GM12878 (cell line): Measurements from ENCODE around the gene CYB5B. TPM values are rescaled to one million over a fixed set of nuclear protein-coding genes. Genes with fewer than 3 reads are reported as not detected.

Experiments
- ATAC-seq: fragments of 200-7000 bp; cut with Tn5 transposase; 3 replicates; pipeline ENCODE4 v1.9.1; 2020; ENCODE audit warnings: mild to moderate bottlenecking, moderate library complexity
- BruUV-seq: library from RNA; stranded (reverse); fragments of 400-500 nt; replicated peaks from 2 replicates; lab custom pipeline; 2021; lab: Mats Ljungman, UMichigan
- CTCF ChIA-PET: fragments of 300-600 bp; sonication (Branson Sonifier 250); formaldehyde crosslinking; extraction: SDS; loops from one replicate; lab custom pipeline; 2021; ENCODE audit warnings: inconsistent platforms; lab: Yijun Ruan, JAX
- POLR2A ChIA-PET: fragments of 350-600 bp; formaldehyde crosslinking; extraction: SDS; loops from one replicate; lab custom pipeline; 2021; ENCODE audit warnings: inconsistent platforms; lab: Charles Lee
- RAD21 ChIA-PET: fragments of 300-600 bp; sonication (Branson Sonifier 250); formaldehyde crosslinking; loops from one replicate; lab custom pipeline; 2023; ENCODE audit warnings: antibody characterized with exemption; ENCODE audit not compliant: unreplicated experiment; lab: Charles Lee
- SMC1A ChIA-PET: fragments of 300-600 bp; sonication (Branson Sonifier 250); formaldehyde crosslinking; loops from one replicate; lab custom pipeline; 2023; ENCODE audit not compliant: unreplicated experiment, uncharacterized antibody; lab: Charles Lee
- DNase-seq: peaks from one replicate; pipeline ENCODE4 v3.0.0-alpha.2; 2011; ENCODE audit warnings: low read depth, low spot score
- FAIRE-seq: peaks from 3 replicates; lab custom pipeline; 2011; peaks lifted over from hg19 to GRCh38; lab: Jason Lieb, UNC
- H2AFZ ChIP-seq: 2 replicates; pipeline ENCODE4 v1.6.0; 2011; ENCODE audit warnings: low read depth, low read length, control low read depth; ENCODE audit not compliant: control insufficient read depth
- H3K27ac ChIP-seq: 2 replicates; pipeline ENCODE4 v1.5.1; 2011; ENCODE audit warnings: control low read depth; ENCODE audit not compliant: control insufficient read depth, insufficient read depth
- H3K27me3 ChIP-seq, 2 experiments: replicated peaks in 1 of 2; 2 replicates each; pipeline versions ENCODE4 v1.6.0 to v1.6.1; 2011; ENCODE audit warnings: low read length in 1 of 2; ENCODE audit not compliant: control insufficient read depth in 2 of 2, insufficient read depth in 2 of 2
- H3K36me3 ChIP-seq, 2 experiments: 2 replicates each; pipeline ENCODE4 v1.5.1; 2011; ENCODE audit warnings: low read length in 1 of 2; ENCODE audit not compliant: control insufficient read depth in 2 of 2, insufficient read depth in 2 of 2
- H3K4me1 ChIP-seq: 2 replicates; pipeline ENCODE4 v1.6.1; 2011; ENCODE audit warnings: mild to moderate bottlenecking, low read length, moderate library complexity, mixed read lengths; ENCODE audit not compliant: control insufficient read depth, insufficient read depth
- H3K4me2 ChIP-seq: 2 replicates; pipeline ENCODE4 v1.6.0; 2011; ENCODE audit warnings: control low read depth; ENCODE audit not compliant: control insufficient read depth, insufficient read depth
- H3K4me3 ChIP-seq: fragments of 200-600 bp; sonication (generic); 2 replicates; pipeline ENCODE4 v1.5.1; 2016
- H3K79me2 ChIP-seq: 2 replicates; pipeline ENCODE4 v1.6.0; 2011; ENCODE audit warnings: low read length; ENCODE audit not compliant: control insufficient read depth, insufficient read depth
- H3K9ac ChIP-seq: 2 replicates; pipeline ENCODE4 v1.8.0; 2011; ENCODE audit warnings: low read length, control low read depth, mixed read lengths; ENCODE audit not compliant: control insufficient read depth, insufficient read depth
- H3K9me3 ChIP-seq: replicated peaks from 3 replicates; pipeline ENCODE4 v1.5.1; 2011; ENCODE audit warnings: mild to moderate bottlenecking, low read length; ENCODE audit not compliant: control insufficient read depth, insufficient read depth
- H4K20me1 ChIP-seq: 2 replicates; pipeline ENCODE4 v1.6.0; 2011; ENCODE audit not compliant: control insufficient read depth, insufficient read depth
- EED ChIP-seq: sonication (generic); IDR thresholded peaks from 2 replicates; pipeline ENCODE4 v1.6.1; 2016; ENCODE audit warnings: antibody characterized with exemption, low read depth
- JUND ChIP-seq: IDR thresholded peaks from 2 replicates; pipeline ENCODE4 v1.6.1; 2012; ENCODE audit warnings: low read depth, mild to moderate bottlenecking, low read length, improper control_type of control experiment, moderate library complexity
- NBN ChIP-seq: fragments of 450-650 bp; IDR thresholded peaks from 2 replicates; pipeline ENCODE4 v1.6.1; 2016
- RBBP5 ChIP-seq: fragments of 200-600 bp; sonication (generic); conservative IDR thresholded peaks from 2 replicates; pipeline ENCODE4 v1.6.1; 2016
- RELB ChIP-seq: fragments of 450-650 bp; IDR thresholded peaks from 2 replicates; pipeline ENCODE4 v1.6.1; 2017; ENCODE audit warnings: low read depth, mild to moderate bottlenecking, moderate library complexity
- SIN3A ChIP-seq: IDR thresholded peaks from 2 replicates; pipeline ENCODE4 v1.6.1; 2012; ENCODE audit warnings: low read depth, low read length, improper control_type of control experiment
- SRF ChIP-seq, 2 experiments: IDR thresholded peaks; 2 replicates each; pipeline ENCODE4 v1.6.1; 2011; ENCODE audit warnings: low read depth in 2 of 2, low read length in 2 of 2, mild to moderate bottlenecking in 1 of 2, moderate library complexity in 1 of 2
- TCF12 ChIP-seq: IDR thresholded peaks from 2 replicates; pipeline ENCODE4 v1.6.1; 2011; ENCODE audit warnings: low read depth, mild to moderate bottlenecking, low read length
- WGBS: methylation state at CpG from one replicate; pipeline ENCODE4 v1.1.6; 2016; ENCODE audit warnings: low lambda C conversion rate; ENCODE audit not compliant: insufficient replicate concordance, insufficient coverage; ENCODE audit errors: missing lambda C conversion rate; 5-methylcytosine and 5-hydroxymethylcytosine counted together
- in situ Hi-C: fragments of 300-500 bp; cut with MboI; formaldehyde crosslinking; loops from 9 replicates; pipeline ENCODE4 v1.14.3; 2018; ENCODE audit warnings: mixed read lengths
- intact Hi-C: fragments of 100-400 bp; cut with micrococcal nuclease; formaldehyde crosslinking; loops from one replicate; pipeline ENCODE4 v1.14.2; 2022; ENCODE audit not compliant: unreplicated experiment
- polyA plus RNA-seq, 11 experiments: library from polyadenylated mRNA; depleted of rRNA in 4 of 11; unstranded in 6 of 11; stranded (reverse) in 5 of 11; fragments of >200 nt; fragmentation: Nextera tagmentation in 4 of 11; fragmentation: Illumina TruSeq in 1 of 11; extraction: Ambion mirVana in 4 of 11; extraction: Trizol in 1 of 11; gene quantifications; 1 replicate in 1 of 11; 2 replicates in 10 of 11; pipeline versions ENCODE4 v1.2.1 to v1.2.3, GENCODE V29; 2011 to 2016; ENCODE audit warnings: inconsistent platforms in 2 of 11, missing spikeins in 2 of 11, low read depth in 1 of 11
- total RNA-seq, 4 experiments: library from RNA; depleted of rRNA in 3 of 4; stranded (reverse); fragments of >200 nt in 3 of 4; fragmentation: Illumina TruSeq in 1 of 4; extraction: Trizol in 1 of 4; gene quantifications; 2 replicates each; pipeline versions ENCODE4 v1.2.1 to v1.2.3, GENCODE V29; 2013 to 2021
- TF ChIP-seq, protein P1 (sequence below): fragments of 450-650 bp; IDR thresholded peaks from 2 replicates; pipeline ENCODE4 v1.6.1; 2016; ENCODE audit warnings: mild to moderate bottlenecking

Gene CYB5B
- total and polyA plus RNA-seq, 10 of the 15 experiments (the other 5 are each of a cell fraction or from before 2014, with no cell fraction given) = 145 to 305 (median 179) TPM

GRCh38 chr16:69478685-69479084, 54.3 kb downstream of the CYB5B start:
- Histone ChIP-seq H3K9me3 (no peaks in the 10 kb centered on the region; the same call in 2 of the 3 replicates), H3K27me3 (no peaks in the 10 kb centered on the region), H3K4me2 (no peak overlapping the region), H4K20me1 (no peaks in the 10 kb centered on the region), H3K79me2 (no peaks in the 10 kb centered on the region), H3K9ac (no peak overlapping the region), H3K4me1 (no peaks in the 10 kb centered on the region), H3K4me3 (no peak overlapping the region), H3K36me3 (peaks cover 0 to 3% of the 10 kb centered on the region in 2 experiments; a peak in 1 of 4 replicates), H3K27ac (no peak overlapping the region), H2AFZ (no peak overlapping the region)
- BruUV-seq = no TSS peak
- in situ Hi-C loops = no loop called here
- DNase-seq (no peak), FAIRE-seq (no peak), ATAC-seq (no peak)
- ChIA-PET CTCF (interaction anchor here (1.7 kb wide), 1 partner anchor 16 kb away, joined by 5 read pairs; no protein-coding TSS in a partner anchor), SMC1A (interaction anchor here (1.1 to 2.1 kb wide), 4 partner anchors 11 to 82 kb away, joined by 3 to 8 read pairs (median 4); no protein-coding TSS in a partner anchor), POLR2A (interaction anchor here (0.9 kb wide), 1 partner anchor 9 kb away, joined by 6 read pairs; no protein-coding TSS in a partner anchor), RAD21 (no interaction called here)
- intact Hi-C loops = no loop called here
- WGBS = over 99% methylated on average over 6 of the region's 6 CpGs
- TF ChIP-seq NBN (no peak), SRF (IDR thresholded peaks at IDR 0.05; ENCODE audit: low read depth in 2 of 2, low read length in 2 of 2) (no peak), SIN3A (no peak), RBBP5 (no peak), RELB (no peak), TCF12 (no peak), JUND (no peak), EED (no peak)
- TF ChIP-seq, protein P1, sequence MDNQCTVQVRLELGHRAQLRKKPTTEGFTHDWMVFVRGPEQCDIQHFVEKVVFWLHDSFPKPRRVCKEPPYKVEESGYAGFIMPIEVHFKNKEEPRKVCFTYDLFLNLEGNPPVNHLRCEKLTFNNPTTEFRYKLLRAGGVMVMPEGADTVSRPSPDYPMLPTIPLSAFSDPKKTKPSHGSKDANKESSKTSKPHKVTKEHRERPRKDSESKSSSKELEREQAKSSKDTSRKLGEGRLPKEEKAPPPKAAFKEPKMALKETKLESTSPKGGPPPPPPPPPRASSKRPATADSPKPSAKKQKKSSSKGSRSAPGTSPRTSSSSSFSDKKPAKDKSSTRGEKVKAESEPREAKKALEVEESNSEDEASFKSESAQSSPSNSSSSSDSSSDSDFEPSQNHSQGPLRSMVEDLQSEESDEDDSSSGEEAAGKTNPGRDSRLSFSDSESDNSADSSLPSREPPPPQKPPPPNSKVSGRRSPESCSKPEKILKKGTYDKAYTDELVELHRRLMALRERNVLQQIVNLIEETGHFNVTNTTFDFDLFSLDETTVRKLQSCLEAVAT = no peak
